Spleen (tissue), 11 donors: ENCODE results near the gene GPATCH11. TPM values are rescaled to one million over a fixed set of nuclear protein-coding genes. Genes with fewer than 3 reads are reported as not detected.

Experiments
- DNase-seq: peaks from one replicate; pipeline ENCODE4 v3.0.0-alpha.2; 2020
- H3K27ac ChIP-seq, 8 donors: fragments of 200-600 bp; sonication (generic) in 7 of 8; 1 replicate in 4 of 8; 2 replicates in 4 of 8; pipeline versions ENCODE4 v1.5.0 to v1.8.0; 2016 to 2021; ENCODE audit warnings: inconsistent platforms in 4 of 8, mild to moderate bottlenecking in 4 of 8, moderate library complexity in 1 of 8
- H3K27me3 ChIP-seq, 7 donors: fragments of 200-600 bp; sonication (generic) in 6 of 7; replicated peaks in 1 of 7; 1 replicate in 4 of 7; 2 replicates in 3 of 7; pipeline versions ENCODE4 v1.5.0 to v1.8.0; 2016 to 2021; ENCODE audit warnings: inconsistent platforms in 3 of 7, mild to moderate bottlenecking in 1 of 7
- H3K36me3 ChIP-seq, 6 donors: fragments of 200-600 bp; sonication (generic) in 5 of 6; 1 replicate in 4 of 6; 2 replicates in 2 of 6; pipeline versions ENCODE4 v1.5.0 to v1.8.0; 2016 to 2021; ENCODE audit warnings: inconsistent platforms in 2 of 6
- H3K4me1 ChIP-seq, 6 donors: fragments of 200-600 bp; sonication (generic) in 5 of 6; 1 replicate in 3 of 6; 2 replicates in 3 of 6; pipeline versions ENCODE4 v1.5.0 to v1.8.0; 2016 to 2021; ENCODE audit warnings: inconsistent platforms in 3 of 6
- H3K4me3 ChIP-seq, 8 donors: fragments of 200-600 bp; sonication (generic) in 7 of 8; 1 replicate in 4 of 8; 2 replicates in 4 of 8; pipeline versions ENCODE4 v1.5.0 to v1.8.0; 2016 to 2021; ENCODE audit warnings: inconsistent platforms in 4 of 8, mild to moderate bottlenecking in 4 of 8, moderate library complexity in 2 of 8
- H3K9me3 ChIP-seq, 8 donors: fragments of 200-600 bp; sonication (generic) in 7 of 8; 1 replicate in 4 of 8; 2 replicates in 4 of 8; pipeline versions ENCODE4 v1.5.0 to v1.8.0; 2016 to 2021; ENCODE audit warnings: inconsistent platforms in 4 of 8
- POLR2A ChIP-seq, 3 donors: fragments of 450-650 bp; IDR thresholded peaks; one replicate each; pipeline ENCODE4 v1.5.1; 2017; ENCODE audit warnings: antibody characterized with exemption in 3 of 3, mild to moderate bottlenecking in 1 of 3
- POLR2AphosphoS5 ChIP-seq, 3 donors: sonication (generic); formaldehyde crosslinking; IDR thresholded peaks; one replicate each; pipeline ENCODE4 v1.5.1; 2017; ENCODE audit warnings: antibody characterized with exemption in 3 of 3
- WGBS, 5 donors: extraction: QIAGEN DNeasy Blood & Tissue Kit in 3 of 5; methylation state at CpG; one replicate each; pipeline versions ENCODE4 v1.1.5 to v1.1.7; 2013 to 2018; 5-methylcytosine and 5-hydroxymethylcytosine counted together
- intact Hi-C: fragments of 100-400 bp; cut with DNase I; formaldehyde crosslinking; loops from one replicate; pipeline ENCODE4 v1.15.0; 2023; ENCODE audit warnings: low total_unique reads
- polyA plus RNA-seq, 3 donors: library from polyadenylated mRNA; stranded (reverse); fragments of 200-250 nt; gene quantifications; one replicate each; pipeline ENCODE4 v1.2.1, GENCODE V29; 2013
- total RNA-seq, 7 donors: library from RNA; depleted of rRNA in 3 of 7; stranded (reverse); fragments of >200 nt in 3 of 7; fragmentation: NEBNext Ultra II Directional in 4 of 7; extraction: Animal tissue kit (Norgen Biotek cat#: 25700) in 4 of 7; gene quantifications; one replicate each; pipeline versions ENCODE4 v1.1.0 to v1.2.1, GENCODE V29; 2016 to 2021
- TF ChIP-seq, protein P1 (sequence below), 11 experiments: fragments of 200-600 bp in 7 of 11; fragments of 450-650 bp in 4 of 11; sonication (generic) in 4 of 11; IDR thresholded peaks in 8 of 11; conservative IDR thresholded peaks in 3 of 11; 1 replicate in 7 of 11; 2 replicates in 4 of 11; pipeline versions ENCODE4 v1.4.0 to v1.8.0; 2016 to 2021; ENCODE audit warnings: antibody characterized with exemption in 11 of 11, inconsistent platforms in 4 of 11, mild to moderate bottlenecking in 1 of 11
- donor health status: healthy with polysubstance abuse.
- donor health status: DM: no; HTN: no; CAD: no; lungs with moderate emphysema.
- donor health status: DM: no; HTN: no; CAD: no.
- donor health status: Bipolar disorder and iron deficiency.
- donor health status: healthy.
- donor health status: DM: no; HTN: no; CAD: no.
- donor health status: DM: yes; HTN: yes; CAD: no.

Gene GPATCH11
- total and polyA plus RNA-seq, 10 donors = 4.9 to 17.2 (median 12.1) TPM

GRCh38 chr2:37091873-37092272 lies 7.6 kb downstream of the GPATCH11 start:
- H3K36me3 ChIP-seq = peaks cover 0 to 89% (median 55%) of the 10 kb centered on the region in 6 donors

DNA sequence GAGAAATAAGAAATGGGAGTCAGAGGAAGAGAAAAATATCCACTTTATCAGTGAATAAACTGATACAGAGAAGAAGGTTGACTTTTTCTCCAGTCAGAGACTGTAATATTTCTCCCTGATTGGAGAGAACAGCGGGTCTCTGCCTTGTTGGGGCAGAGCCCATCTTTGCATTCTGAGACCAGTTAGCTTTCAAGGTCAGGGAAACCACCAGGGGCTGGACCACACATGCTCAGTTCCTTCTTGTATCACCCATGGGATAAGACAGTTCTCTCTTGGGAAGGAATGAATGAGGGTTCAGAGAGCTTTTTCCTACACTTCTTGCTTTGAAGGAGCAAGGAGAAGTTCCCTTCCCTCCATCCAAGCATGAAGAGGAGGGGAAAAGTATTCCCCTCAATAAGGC lies 12.2 kb downstream of the GPATCH11 start:
- TF ChIP-seq, protein P1, sequence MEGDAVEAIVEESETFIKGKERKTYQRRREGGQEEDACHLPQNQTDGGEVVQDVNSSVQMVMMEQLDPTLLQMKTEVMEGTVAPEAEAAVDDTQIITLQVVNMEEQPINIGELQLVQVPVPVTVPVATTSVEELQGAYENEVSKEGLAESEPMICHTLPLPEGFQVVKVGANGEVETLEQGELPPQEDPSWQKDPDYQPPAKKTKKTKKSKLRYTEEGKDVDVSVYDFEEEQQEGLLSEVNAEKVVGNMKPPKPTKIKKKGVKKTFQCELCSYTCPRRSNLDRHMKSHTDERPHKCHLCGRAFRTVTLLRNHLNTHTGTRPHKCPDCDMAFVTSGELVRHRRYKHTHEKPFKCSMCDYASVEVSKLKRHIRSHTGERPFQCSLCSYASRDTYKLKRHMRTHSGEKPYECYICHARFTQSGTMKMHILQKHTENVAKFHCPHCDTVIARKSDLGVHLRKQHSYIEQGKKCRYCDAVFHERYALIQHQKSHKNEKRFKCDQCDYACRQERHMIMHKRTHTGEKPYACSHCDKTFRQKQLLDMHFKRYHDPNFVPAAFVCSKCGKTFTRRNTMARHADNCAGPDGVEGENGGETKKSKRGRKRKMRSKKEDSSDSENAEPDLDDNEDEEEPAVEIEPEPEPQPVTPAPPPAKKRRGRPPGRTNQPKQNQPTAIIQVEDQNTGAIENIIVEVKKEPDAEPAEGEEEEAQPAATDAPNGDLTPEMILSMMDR (IDR thresholded peaks at IDR 0.05 in 8 of 11, conservative IDR thresholded peaks at IDR 0.05 in 3 of 11) = no peak
- TF ChIP-seq POLR2A (IDR thresholded peaks at IDR 0.05) (no peak), POLR2AphosphoS5 (IDR thresholded peaks at IDR 0.05) (no peak)
- H3K4me3 ChIP-seq = no peak overlapping the region
- H3K27me3 ChIP-seq = no peaks in the 10 kb centered on the region
- no peak for DNase-seq
- WGBS, 5 donors = 76 to 92% (median 88%) methylated on average over 1 of the region's 1 CpG
- H3K36me3 ChIP-seq = peaks cover 0 to 98% (median 58%) of the 10 kb centered on the region in 6 donors
- intact Hi-C loops = no loop called here
- H3K4me1 ChIP-seq = peaks cover 0 to 14% (median under 1%) of the 10 kb centered on the region in 6 donors
- no peak overlapping the region for H3K27ac ChIP-seq
- no peaks in the 10 kb centered on the region for H3K9me3 ChIP-seq

More at GRCh38 chr2:37091873-37092272, 7.6 kb downstream of the GPATCH11 start:
- Histone ChIP-seq H3K27me3 (no peaks in the 10 kb centered on the region), H3K27ac (peak overlapping the region; percentile 1 to 74 (median 36)), H3K9me3 (no peaks in the 10 kb centered on the region), H3K4me1 (peaks cover 3 to 60% (median 28%) of the 10 kb centered on the region in 6 donors), H3K4me3 (no peak overlapping the region)
- 49 to 73% (median 67%) methylated on average over 5 of the region's 5 CpGs for WGBS, 5 donors
- no peak for TF ChIP-seq POLR2A (IDR thresholded peaks at IDR 0.05)
- TF ChIP-seq, protein P1 (IDR thresholded peaks at IDR 0.05 in 8 of 11, conservative IDR thresholded peaks at IDR 0.05 in 3 of 11) = no peak
- TF ChIP-seq POLR2AphosphoS5 (IDR thresholded peaks at IDR 0.05) = no peak
- no peak for DNase-seq
- intact Hi-C loops = no loop called here

GRCh38 chr2:37098416-37099118 lies 14.2 kb downstream of the GPATCH11 start:
- intact Hi-C loops = no loop called here
- no peak for DNase-seq

DNA sequence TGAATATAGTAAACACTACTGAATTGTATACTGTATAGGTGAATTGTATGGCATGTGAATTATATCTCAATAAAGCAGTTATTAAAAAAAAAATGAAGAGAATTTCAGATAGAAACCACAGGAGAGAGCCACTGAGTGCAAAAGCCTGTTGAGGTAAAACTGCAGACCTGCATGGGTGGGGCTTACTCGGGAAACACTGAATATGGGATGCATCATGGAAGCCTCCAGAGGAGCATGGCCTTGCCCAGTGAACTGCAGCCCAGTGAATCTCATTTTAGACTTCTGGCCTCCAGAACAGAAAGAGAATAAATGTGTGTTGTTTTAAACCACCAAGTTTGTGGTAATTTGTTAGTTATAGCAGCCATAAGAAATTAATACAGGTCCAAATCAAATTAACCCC lies 15.7 kb downstream of the GPATCH11 start:
- Histone ChIP-seq H3K9me3 (no peaks in the 10 kb centered on the region), H3K27ac (no peak overlapping the region), H3K4me1 (no peaks in the 10 kb centered on the region), H3K27me3 (no peaks in the 10 kb centered on the region), H3K36me3 (peaks cover 0 to 100% (median 47%) of the 10 kb centered on the region in 6 donors), H3K4me3 (no peak overlapping the region)
- DNase-seq = no peak
- TF ChIP-seq, protein P1 (IDR thresholded peaks at IDR 0.05 in 8 of 11, conservative IDR thresholded peaks at IDR 0.05 in 3 of 11) = no peak
- TF ChIP-seq POLR2A (IDR thresholded peaks at IDR 0.05) = no peak
- TF ChIP-seq POLR2AphosphoS5 (IDR thresholded peaks at IDR 0.05) = no peak
- intact Hi-C loops = no loop called here
- whole genome bisulfite sequencing, 5 donors = 75 to 87% (median 82%) methylated on average over 1 of the region's 1 CpG

More at GRCh38 chr2:37098416-37099118, 14.2 kb downstream of the GPATCH11 start:
- H3K4me3 ChIP-seq = no peak overlapping the region
- TF ChIP-seq, protein P1 (IDR thresholded peaks at IDR 0.05 in 8 of 11, conservative IDR thresholded peaks at IDR 0.05 in 3 of 11) = no peak
- no peak for TF ChIP-seq POLR2A (IDR thresholded peaks at IDR 0.05)
- no peak for TF ChIP-seq POLR2AphosphoS5 (IDR thresholded peaks at IDR 0.05)
- no peaks in the 10 kb centered on the region for H3K9me3 ChIP-seq
- no peak overlapping the region for H3K27ac ChIP-seq
- WGBS, 5 donors = 92 to 96% (median 94%) methylated on average over 4 of the region's 4 CpGs
- no peaks in the 10 kb centered on the region for H3K4me1 ChIP-seq
- peaks cover 0 to 100% (median 60%) of the 10 kb centered on the region in 6 donors for H3K36me3 ChIP-seq
- no peaks in the 10 kb centered on the region for H3K27me3 ChIP-seq
